HG03469 (cell line): ENCODE results near the gene SUN5.
"Not testable (repeated sequence)": the region's sequence is repeated elsewhere in the genome, so short reads cannot be mapped to it uniquely, and the experiment has no call there.

Source experiments
- ATAC-seq: cut with Tn5 transposase; IDR thresholded peaks from one replicate; pipeline ENCODE4 v1.9.1; 2021; ENCODE audit warnings: mild to moderate bottlenecking, moderate library complexity, moderate number of reproducible peaks; ENCODE audit not compliant: unreplicated experiment

SUN5 gene

GRCh38 chr20:33004141-33004751 is at the start of gene SUN5:
TSS of gene SUN5 (minus strand) at chr20:33004433. CDS start at chr20:33004340, 93 bp downstream.
- ATAC-seq: no peak

GRCh38 chr20:33053291-33054106 is 49.3 kb upstream of the SUN5 start, which contains the start of gene BPIFB3:
TSS of gene BPIFB3 (plus strand) at chr20:33053903. CDS start at chr20:33055436, 1,533 bp downstream.
- no peak for ATAC-seq

- no peak for ATAC-seq
These were observed 47.1 kb upstream of the SUN5 start for GRCh38 chr20:33051333-33051732.

GRCh38 chr20:33046412-33046811 is 42.2 kb upstream of the SUN5 start:
- no peak for ATAC-seq

GRCh38 chr20:33045129-33045721 is 41.0 kb upstream of the SUN5 start:
- ATAC-seq: not testable (repeated sequence)

- no peak for ATAC-seq
These were observed 39.5 kb upstream of the SUN5 start for GRCh38 chr20:33043731-33044181.

GRCh38 chr20:33042983-33043730 is 38.9 kb upstream of the SUN5 start:
- ATAC-seq: no peak

- no peak for ATAC-seq
These were observed 38.2 kb upstream of the SUN5 start for GRCh38 chr20:33042430-33042829.

GRCh38 chr20:33038243-33038642 is 34.0 kb upstream of the SUN5 start:
- no peak for ATAC-seq

- ATAC-seq: no peak
These were observed 33.2 kb upstream of the SUN5 start for GRCh38 chr20:33037456-33037855.

- ATAC-seq: no peak
These were observed 30.8 kb upstream of the SUN5 start for GRCh38 chr20:33034901-33035492.

GRCh38 chr20:33034115-33034514 is 29.9 kb upstream of the SUN5 start:
- no peak for ATAC-seq

- no peak for ATAC-seq
These were observed 29.1 kb upstream of the SUN5 start for GRCh38 chr20:33033381-33033780.

- no peak for ATAC-seq
These were observed 28.3 kb upstream of the SUN5 start for GRCh38 chr20:33032555-33032954.

- no peak for ATAC-seq
These were observed 27.3 kb upstream of the SUN5 start, which contains the start of gene BPIFB6 for GRCh38 chr20:33031531-33031930. TSS of gene BPIFB6 (plus strand) at chr20:33031648. CDS start at chr20:33031648, 0 bp downstream.

GRCh38 chr20:33030569-33030968 is 26.3 kb upstream of the SUN5 start:
- no peak for ATAC-seq

- ATAC-seq: no peak
These were observed 25.8 kb upstream of the SUN5 start for GRCh38 chr20:33030076-33030475.

- no peak for ATAC-seq
These were observed 24.6 kb upstream of the SUN5 start for GRCh38 chr20:33028875-33029274.

GRCh38 chr20:33027769-33028751 is 23.8 kb upstream of the SUN5 start:
- ATAC-seq: no peak
